A204.1 (cell line): ENCODE data around the gene CHSY1.
"Not testable (repeated sequence)": the region's sequence is repeated elsewhere in the genome, so short reads cannot be mapped to it uniquely, and the experiment has no call there.

Source experiments
- FAIRE-seq: peaks from 2 replicates; lab custom pipeline; 2012; peaks lifted over from hg19 to GRCh38; lab: Jason Lieb, UNC

The CHSY1 gene

DNA sequence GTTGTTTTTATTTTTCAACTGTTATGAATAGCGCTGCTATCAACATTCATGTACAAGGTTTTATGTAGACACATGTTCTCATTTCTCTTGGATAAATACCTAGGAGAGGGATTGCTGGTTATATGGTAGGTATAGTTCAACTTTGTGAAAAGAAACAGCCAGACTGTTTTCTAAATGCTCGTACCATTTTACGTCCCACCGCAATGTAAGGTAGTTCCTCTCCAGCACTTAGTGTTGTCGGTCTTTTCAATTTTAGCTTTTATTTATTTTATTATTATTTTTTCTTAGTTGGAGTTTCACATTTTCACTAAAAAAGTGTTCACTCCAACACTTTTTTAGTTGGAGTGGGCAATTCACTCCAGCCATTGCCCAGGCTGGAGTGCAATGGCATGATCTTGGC is 117.1 kb downstream of the CHSY1 start:
- no peak for FAIRE-seq

GRCh38 chr15:101133751-101134261 is 118.0 kb downstream of the CHSY1 start:
- no peak for FAIRE-seq

DNA sequence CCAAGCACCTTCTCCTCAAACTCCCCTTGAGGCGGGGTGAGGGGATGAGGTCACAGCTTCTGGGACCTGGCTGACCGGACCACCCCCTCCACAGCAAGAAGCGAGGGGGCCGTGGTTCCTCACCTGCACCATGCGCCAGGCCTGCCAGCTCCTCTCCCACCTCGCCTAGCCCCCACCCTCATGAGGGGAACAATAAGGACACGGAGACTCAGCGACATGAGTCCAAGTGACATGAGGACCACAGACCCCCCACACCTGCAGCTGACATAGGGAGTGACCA is 118.7 kb downstream of the CHSY1 start:
- FAIRE-seq, result no peak

GRCh38 chr15:101132390-101133180 is 119.3 kb downstream of the CHSY1 start:
- no peak for FAIRE-seq

DNA sequence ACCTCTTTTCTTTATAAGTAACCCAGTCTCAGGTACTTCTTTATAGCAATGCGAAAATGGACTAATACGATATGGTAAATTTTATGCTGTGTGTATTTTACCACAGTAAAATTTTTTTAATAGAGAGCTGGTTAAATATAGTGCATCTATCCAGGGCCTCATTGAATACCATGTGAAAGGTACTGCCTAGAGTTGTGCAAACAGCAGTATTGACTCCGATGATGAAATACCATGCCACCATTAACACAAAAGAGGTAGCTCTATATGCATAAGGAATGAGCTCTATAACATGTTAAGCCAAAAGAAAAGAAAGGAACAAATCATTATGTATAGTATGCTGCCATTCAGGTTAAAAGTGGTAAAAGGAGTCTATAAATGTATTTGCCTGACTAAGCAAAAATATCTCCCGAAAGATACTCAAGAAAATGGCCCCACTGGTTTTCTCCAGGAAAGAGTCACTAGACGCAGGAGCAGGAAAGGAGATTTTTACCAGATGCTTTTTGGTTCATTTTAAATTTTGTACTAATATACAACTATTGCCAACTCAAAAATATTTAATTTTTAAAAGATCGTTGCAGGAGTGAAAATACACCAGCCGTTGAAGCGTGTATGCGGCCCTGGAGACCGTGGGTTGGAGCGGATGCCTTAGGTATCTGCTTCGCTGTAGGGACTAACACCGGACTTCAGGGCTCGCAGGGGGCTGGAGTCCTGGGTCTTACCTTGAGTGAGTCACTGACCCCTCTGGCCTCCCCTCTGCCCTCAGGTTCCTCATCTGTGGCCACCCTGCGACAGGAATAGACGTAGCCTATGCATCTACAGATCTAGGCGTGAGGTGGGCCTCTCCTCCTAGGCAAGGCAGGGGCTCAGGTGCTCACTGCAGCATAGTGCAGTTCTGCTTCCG is 120.1 kb downstream of the CHSY1 start:
- no peak for FAIRE-seq

GRCh38 chr15:101129851-101130380 is 121.9 kb downstream of the CHSY1 start:
- FAIRE-seq, result no peak

- FAIRE-seq, result no peak
Observed at GRCh38 chr15:101128221-101129015, 123.4 kb downstream of the CHSY1 start.

DNA sequence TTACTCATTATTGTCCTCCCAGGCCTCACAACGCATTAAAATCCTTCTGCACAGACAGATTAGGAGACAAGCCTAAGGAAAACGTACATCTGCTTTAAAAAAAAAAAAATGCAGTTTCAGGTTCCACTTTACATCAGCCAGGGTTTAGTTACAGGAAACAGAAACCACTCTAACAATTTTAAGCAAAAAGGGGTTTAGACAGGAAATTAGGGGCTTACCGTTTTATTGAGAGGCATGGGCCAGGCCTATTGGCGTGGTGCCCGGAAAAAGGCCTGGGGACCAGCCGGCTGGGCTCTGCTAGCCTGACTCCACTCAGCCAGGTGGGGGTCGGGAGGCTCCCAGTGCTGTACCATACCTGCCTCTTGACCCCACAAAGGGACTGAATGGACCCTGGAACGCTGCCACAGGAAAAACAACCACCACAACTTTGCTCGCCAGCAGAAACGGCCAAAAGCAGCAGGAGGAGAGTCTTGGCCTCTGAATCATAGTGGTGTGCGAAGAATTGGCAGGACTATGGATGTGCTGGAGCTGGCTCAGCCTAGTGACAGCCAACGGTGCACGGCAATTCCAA is 124.3 kb downstream of the CHSY1 start:
- no peak for FAIRE-seq

- no peak for FAIRE-seq
Observed at GRCh38 chr15:101126618-101127505, 125.0 kb downstream of the CHSY1 start.

- FAIRE-seq, result not testable (repeated sequence)
Observed at GRCh38 chr15:101125881-101126428, 125.9 kb downstream of the CHSY1 start.
